SK-N-SH (cell line): ENCODE data around the gene ALPG. TPM values are rescaled to one million over a fixed set of nuclear protein-coding genes. Genes with fewer than 3 reads are reported as not detected.
A peak's percentile ranks its signal among the peaks of the same experiment; 100 is the strongest.
"Not testable (repeated sequence)": the region's sequence is repeated elsewhere in the genome, so short reads cannot be mapped to it uniquely, and the experiment has no call there.

Experiments used
- CTCF ChIA-PET: fragments of 300-600, 350-600 bp; formaldehyde crosslinking; extraction: SDS; loops from one replicate; lab custom pipeline; 2021; lab: Yijun Ruan, JAX
- POLR2A ChIA-PET: fragments of 350-600 bp; sonication (Branson Sonifier 250); formaldehyde crosslinking; extraction: SDS; loops from one replicate; lab custom pipeline; 2020; ENCODE audit warnings: antibody characterized with exemption, inconsistent platforms; lab: Yijun Ruan, JAX
- DNase-seq: peaks from one replicate; pipeline ENCODE4 v3.0.0; 2012
- H2AFZ ChIP-seq: fragments of 200-600 bp; sonication (generic); 2 replicates; pipeline ENCODE4 v1.8.1; 2016; ENCODE audit warnings: antibody characterized with exemption, mild to moderate bottlenecking, low read depth
- H3F3A ChIP-seq: fragments of 200-600 bp; sonication (generic); replicated peaks from 2 replicates; pipeline ENCODE3; 2016; ENCODE audit warnings: antibody characterized with exemption, mild to moderate bottlenecking; ENCODE audit not compliant: insufficient read depth
- H3K27ac ChIP-seq, 2 experiments: fragments of 200-500 bp in 1 of 2; fragments of 200-600 bp in 1 of 2; sonication (Bioruptor generic) in 1 of 2; sonication (generic), shearing (Covaris generic) in 1 of 2; 2 replicates each; pipeline versions ENCODE4 v1.5.1 to v1.6.1; 2014 to 2016; ENCODE audit warnings: low read depth in 2 of 2, inconsistent platforms in 1 of 2, low read length in 1 of 2, mild to moderate bottlenecking in 1 of 2, mixed read lengths in 1 of 2
- H3K27me3 ChIP-seq: fragments of 200-600 bp; sonication (generic), shearing (Covaris generic); 2 replicates; pipeline ENCODE4 v1.6.1; 2016; ENCODE audit warnings: mixed run types; ENCODE audit not compliant: insufficient read depth
- H3K36me3 ChIP-seq, 2 experiments: fragments of 200-500 bp in 1 of 2; fragments of 200-600 bp in 1 of 2; sonication (Bioruptor generic) in 1 of 2; sonication (generic) in 1 of 2; replicated peaks in 1 of 2; 2 replicates each; pipeline versions ENCODE3 to v1.5.1; 2014 to 2016; ENCODE audit warnings: low read length in 1 of 2, mild to moderate bottlenecking in 1 of 2; ENCODE audit not compliant: insufficient read depth in 2 of 2, control insufficient read depth in 1 of 2
- H3K4me1 ChIP-seq, 2 experiments: fragments of 200-500 bp in 1 of 2; fragments of 200-600 bp in 1 of 2; sonication (Bioruptor generic) in 1 of 2; sonication (generic), shearing (Covaris generic) in 1 of 2; 2 replicates each; pipeline versions ENCODE4 v1.5.1 to v1.6.1; 2014 to 2016; ENCODE audit warnings: low read depth in 1 of 2, low read length in 1 of 2, mixed run types in 1 of 2; ENCODE audit not compliant: insufficient read depth in 2 of 2, control insufficient read depth in 1 of 2
- H3K4me2 ChIP-seq: fragments of 200-600 bp; sonication (generic), shearing (Covaris generic); 2 replicates; pipeline ENCODE4 v1.6.1; 2017; ENCODE audit warnings: mixed run types
- H3K4me3 ChIP-seq, 2 experiments: fragments of 200-500 bp in 1 of 2; fragments of 200-600 bp in 1 of 2; sonication (Bioruptor generic) in 1 of 2; sonication (generic), shearing (Covaris generic) in 1 of 2; 2 replicates each; pipeline versions ENCODE4 v1.5.1 to v1.8.1; 2014 to 2016; ENCODE audit warnings: low read depth in 2 of 2, inconsistent platforms in 1 of 2, low read length in 1 of 2, mild to moderate bottlenecking in 1 of 2, mixed read lengths in 1 of 2, moderate library complexity in 1 of 2
- H3K79me2 ChIP-seq: fragments of 200-600 bp; sonication (generic); 2 replicates; pipeline ENCODE4 v1.8.1; 2017; ENCODE audit warnings: mild to moderate bottlenecking; ENCODE audit not compliant: insufficient read depth
- H3K9ac ChIP-seq: fragments of 200-600 bp; sonication (generic); 2 replicates; pipeline ENCODE4 v1.6.1; 2017; ENCODE audit warnings: mixed run types
- H3K9me2 ChIP-seq: fragments of 200-600 bp; sonication (generic); 2 replicates; pipeline ENCODE4 v1.6.1; 2017; ENCODE audit warnings: mixed run types
- H3K9me3 ChIP-seq: fragments of 200-600 bp; sonication (generic); 2 replicates; pipeline ENCODE4 v1.6.1; 2017; ENCODE audit warnings: mixed run types, mild to moderate bottlenecking, moderate library complexity
- H4K20me1 ChIP-seq: fragments of 200-600 bp; sonication (generic); 2 replicates; pipeline ENCODE4 v1.6.1; 2017; ENCODE audit warnings: mild to moderate bottlenecking, mixed run types; ENCODE audit not compliant: insufficient read depth
- EZH2phosphoT487 ChIP-seq: fragments of 200-600 bp; sonication (generic); IDR thresholded peaks from 2 replicates; pipeline ENCODE4 v1.6.1; 2017; ENCODE audit warnings: low read depth, mixed run types, mild to moderate bottlenecking, antibody characterized with exemption, moderate library complexity, borderline replicate concordance
- FOSL2 ChIP-seq: IDR thresholded peaks from 2 replicates; pipeline ENCODE4 v1.4.0; 2012; ENCODE audit warnings: low read depth, mild to moderate bottlenecking, moderate library complexity, borderline replicate concordance
- FOXJ3 ChIP-seq: sonication (generic); formaldehyde crosslinking; IDR thresholded peaks from 2 replicates; pipeline ENCODE4 v1.5.1; 2020; ENCODE audit warnings: mild to moderate bottlenecking, missing genetic modification reagents
- NFIC ChIP-seq: IDR thresholded peaks from 2 replicates; pipeline ENCODE4 v1.4.0; 2012; ENCODE audit warnings: borderline replicate concordance
- TCF12 ChIP-seq: IDR thresholded peaks from 2 replicates; pipeline ENCODE4 v1.4.0; 2012
- TEAD4 ChIP-seq: IDR thresholded peaks from 2 replicates; pipeline ENCODE4 v1.4.0; 2012; ENCODE audit warnings: mild to moderate bottlenecking, borderline replicate concordance; ENCODE audit not compliant: insufficient read depth
- YY1 ChIP-seq: IDR thresholded peaks from 2 replicates; pipeline ENCODE4 v1.4.0; 2012; ENCODE audit warnings: low read depth, mild to moderate bottlenecking
- WGBS: methylation state at CpG from one replicate; pipeline ENCODE4 v1.1.6; 2017; ENCODE audit warnings: low lambda C conversion rate; 5-methylcytosine and 5-hydroxymethylcytosine counted together
- polyA plus RNA-seq, 3 experiments: library from polyadenylated mRNA; depleted of rRNA; stranded (reverse); fragments of >200 nt; gene quantifications; 2 replicates each; pipeline ENCODE4 v1.2.3, GENCODE V29; 2012
- TF ChIP-seq, protein P1 (sequence below): fragments of 200-600 bp; sonication (generic); IDR thresholded peaks from 2 replicates; pipeline ENCODE4 v1.6.1; 2017; ENCODE audit warnings: antibody characterized with exemption, mild to moderate bottlenecking, moderate library complexity

The ALPG gene
- polyA plus RNA-seq, 1 of the 3 experiments (the other 2 are of a cell fraction), result not detected

DNA sequence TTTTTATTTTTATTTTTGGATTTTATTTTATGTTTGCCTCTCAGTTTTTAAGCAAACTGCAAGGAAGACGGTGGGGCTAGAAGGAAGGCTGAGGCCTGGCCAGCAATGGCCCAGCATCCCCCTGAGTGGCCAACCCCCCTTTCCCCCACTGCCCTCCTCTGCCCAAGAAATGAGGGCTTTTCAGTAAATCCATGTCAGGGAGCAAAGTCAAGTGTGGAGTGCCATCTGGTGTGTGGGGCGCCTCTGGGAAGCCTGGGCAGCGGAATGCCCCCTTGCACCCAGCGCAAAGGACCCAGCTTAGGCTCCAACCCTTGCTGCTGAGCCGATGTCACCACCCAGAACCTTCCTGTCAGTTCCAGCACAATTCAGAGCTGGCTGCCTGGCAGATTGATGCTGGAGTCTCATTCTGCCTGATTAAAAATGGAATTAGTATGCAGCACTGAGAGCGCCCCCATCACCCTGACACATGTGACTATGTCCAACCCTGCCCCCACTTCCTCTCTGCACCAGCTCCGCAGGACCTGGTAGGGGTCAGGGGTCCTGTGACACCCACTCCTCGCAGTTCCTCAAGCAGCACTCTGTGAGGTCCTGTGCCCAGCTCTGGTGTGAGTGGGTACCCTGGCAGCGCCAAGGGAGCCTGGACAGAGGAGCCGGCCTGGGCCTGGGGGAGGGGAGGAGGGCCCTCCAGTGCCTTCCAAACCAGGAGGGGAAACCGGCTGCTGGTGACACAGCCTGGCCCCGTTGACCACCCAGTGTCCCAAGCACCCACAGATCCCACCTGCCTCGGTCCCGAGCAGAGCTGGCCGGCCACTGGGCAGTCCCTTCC is 37.3 kb upstream of the ALPG start:
- H3F3A ChIP-seq, result no peaks in the 10 kb centered on the region
- H3K27ac ChIP-seq, result no peak overlapping the region
- CTCF ChIA-PET, result interaction anchor here (1.1 to 1.9 kb wide), 2 partner anchors 16 to 65 kb away, joined by 4 to 6 read pairs; no protein-coding TSS in a partner anchor
- no peak overlapping the region for H3K4me3 ChIP-seq
- no peaks in the 10 kb centered on the region for H3K79me2 ChIP-seq
- DNase-seq, result no peak
- POLR2A ChIA-PET, result no interaction called here
- H3K36me3 ChIP-seq, result no peaks in the 10 kb centered on the region
- WGBS, result 76% methylated on average over 6 of the region's 15 CpGs
- H4K20me1 ChIP-seq, result no peaks in the 10 kb centered on the region
- no peaks in the 10 kb centered on the region for H3K9me3 ChIP-seq
- no peaks in the 10 kb centered on the region; the same call in 1 of the 2 replicates for H3K27me3 ChIP-seq
- no peak overlapping the region for H2AFZ ChIP-seq
- TF ChIP-seq, protein P1, sequence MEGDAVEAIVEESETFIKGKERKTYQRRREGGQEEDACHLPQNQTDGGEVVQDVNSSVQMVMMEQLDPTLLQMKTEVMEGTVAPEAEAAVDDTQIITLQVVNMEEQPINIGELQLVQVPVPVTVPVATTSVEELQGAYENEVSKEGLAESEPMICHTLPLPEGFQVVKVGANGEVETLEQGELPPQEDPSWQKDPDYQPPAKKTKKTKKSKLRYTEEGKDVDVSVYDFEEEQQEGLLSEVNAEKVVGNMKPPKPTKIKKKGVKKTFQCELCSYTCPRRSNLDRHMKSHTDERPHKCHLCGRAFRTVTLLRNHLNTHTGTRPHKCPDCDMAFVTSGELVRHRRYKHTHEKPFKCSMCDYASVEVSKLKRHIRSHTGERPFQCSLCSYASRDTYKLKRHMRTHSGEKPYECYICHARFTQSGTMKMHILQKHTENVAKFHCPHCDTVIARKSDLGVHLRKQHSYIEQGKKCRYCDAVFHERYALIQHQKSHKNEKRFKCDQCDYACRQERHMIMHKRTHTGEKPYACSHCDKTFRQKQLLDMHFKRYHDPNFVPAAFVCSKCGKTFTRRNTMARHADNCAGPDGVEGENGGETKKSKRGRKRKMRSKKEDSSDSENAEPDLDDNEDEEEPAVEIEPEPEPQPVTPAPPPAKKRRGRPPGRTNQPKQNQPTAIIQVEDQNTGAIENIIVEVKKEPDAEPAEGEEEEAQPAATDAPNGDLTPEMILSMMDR, result no peak
- TF ChIP-seq FOXJ3 (CRISPR knock-in tag) (no peak), TCF12 (no peak), NFIC (no peak), TEAD4 (no peak)
- no peaks in the 10 kb centered on the region for H3K9me2 ChIP-seq
- H3K4me2 ChIP-seq, result no peak overlapping the region
- no peak overlapping the region for H3K9ac ChIP-seq
- H3K4me1 ChIP-seq, result no peaks in the 10 kb centered on the region; a peak in 1 of 4 replicates

DNA sequence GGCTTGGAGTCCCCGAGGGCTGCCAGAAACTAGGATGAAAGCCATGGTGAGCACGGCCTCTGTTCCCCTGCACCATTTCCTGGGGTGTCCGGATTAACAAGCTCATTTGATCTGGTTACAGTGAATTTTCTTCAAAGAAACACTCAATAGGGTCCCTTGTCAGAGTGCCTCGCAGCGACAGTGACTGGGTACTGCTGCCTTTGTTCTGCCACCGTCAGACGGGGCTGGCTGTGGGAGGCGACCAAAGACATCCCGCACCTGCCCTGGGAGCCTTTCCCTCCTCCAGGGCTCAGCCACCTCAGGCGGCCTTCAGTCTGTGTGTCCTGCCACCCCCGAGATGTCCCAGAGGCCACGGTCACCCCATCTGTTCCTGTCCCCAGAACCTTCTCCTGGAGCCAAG is 36.6 kb upstream of the ALPG start:
- H2AFZ ChIP-seq, DNase-seq, H3K4me1 ChIP-seq, H4K20me1 ChIP-seq, H3K9ac ChIP-seq, H3K9me3 ChIP-seq, H3K4me3 ChIP-seq, H3K4me2 ChIP-seq, H3K36me3 ChIP-seq, H3K27me3 ChIP-seq, H3F3A ChIP-seq, H3K27ac ChIP-seq, H3K79me2 ChIP-seq, H3K9me2 ChIP-seq, POLR2A ChIA-PET: not testable (repeated sequence)
- CTCF ChIA-PET, result interaction anchor here (1.9 kb wide), 1 partner anchor 65 kb away, joined by 4 read pairs; no protein-coding TSS in a partner anchor
- WGBS, result no CpG with 5 or more reads among the region's 12 CpGs

- Histone ChIP-seq H3K79me2 (no peaks in the 10 kb centered on the region), H3K9me2 (no peaks in the 10 kb centered on the region), H3K9me3 (no peaks in the 10 kb centered on the region), H3K36me3 (no peaks in the 10 kb centered on the region), H3K27ac (no peak overlapping the region), H2AFZ (no peak overlapping the region), H3K4me3 (no peak overlapping the region), H3K4me2 (no peak overlapping the region), H4K20me1 (no peaks in the 10 kb centered on the region), H3K27me3 (no peaks in the 10 kb centered on the region; the same call in 1 of the 2 replicates), H3K4me1 (no peaks in the 10 kb centered on the region), H3K9ac (no peak overlapping the region), H3F3A (no peaks in the 10 kb centered on the region)
- ChIA-PET POLR2A (no interaction called here), CTCF (interaction anchor here (0.7 to 1.7 kb wide), 4 partner anchors 45 to 448 kb away, joined by 3 to 6 read pairs (median 4); partner anchors contain the start of gene NPPC)
- TF ChIP-seq EZH2phosphoT487 (no peak), FOSL2 (no peak), YY1 (no peak)
- TF ChIP-seq, protein P1, result no peak
- 71% methylated on average over 18 of the region's 18 CpGs for WGBS
- DNase-seq, result peak; percentile 2
These were observed 34.1 kb upstream of the ALPG start for GRCh38 chr2:232372231-232373208.
